Measurements from ENCODE around the gene TREH. TPM values are rescaled to one million over a fixed set of nuclear protein-coding genes. Genes with fewer than 3 reads are reported as not detected.
"Not testable (repeated sequence)": the region's sequence is repeated elsewhere in the genome, so short reads cannot be mapped to it uniquely, and the experiment has no call there.

Gene TREH
- total and polyA plus RNA-seq, 2 experiments from 2014 or later = 0.06 TPM; not detected in 1

GRCh38 chr11:118715245-118715831 lies 35.9 kb upstream of the TREH start:
- no peak for TF ChIP-seq EZH2 (IDR thresholded peaks at IDR 0.05; ENCODE audit: insufficient read depth, poor library complexity, severe bottlenecking)
- TF ChIP-seq EZH2phosphoT487 (IDR thresholded peaks at IDR 0.05; ENCODE audit: insufficient read depth, low read depth) = no peak
- H3K9me3 ChIP-seq (ENCODE audit: low read depth) = no peaks in the 10 kb centered on the region
- no peak overlapping the region for H3K9ac ChIP-seq
- H3K36me3 ChIP-seq (ENCODE audit: low read depth) = no peaks in the 10 kb centered on the region
- no peak for DNase-seq
- no peaks in the 10 kb centered on the region for H3K9me2 ChIP-seq (ENCODE audit: insufficient read depth)
- in situ Hi-C loops (cut with MboI) = no loop called here
- H3K4me2 ChIP-seq (ENCODE audit: unreplicated experiment) = no peak overlapping the region
- H3F3A ChIP-seq (ENCODE audit: insufficient read depth) = no peaks in the 10 kb centered on the region
- no peaks in the 10 kb centered on the region for H4K20me1 ChIP-seq (ENCODE audit: insufficient read depth)
- no peak overlapping the region for H3K4me3 ChIP-seq
- H3K79me2 ChIP-seq (ENCODE audit: insufficient read depth) = no peaks in the 10 kb centered on the region
- H3K4me1 ChIP-seq (ENCODE audit: insufficient read depth) = no peaks in the 10 kb centered on the region
- H3K27me3 ChIP-seq (replicated peaks; ENCODE audit: insufficient read depth) = no peaks in the 10 kb centered on the region; the same call in 1 of the 2 replicates
- H2AFZ ChIP-seq = no peak overlapping the region; the same call in 1 of the 2 replicates
- 77 to 79% methylated on average over 5 of the region's 5 CpGs for WGBS, 2 experiments (ENCODE audit: low coverage in 1 of 2, low lambda C conversion rate in 2 of 2, missing lambda C conversion rate in 2 of 2)
- no peak overlapping the region for H3K27ac ChIP-seq

GRCh38 chr11:118714816-118715215 lies 35.4 kb upstream of the TREH start:
- Histone ChIP-seq H3K4me2 (ENCODE audit: unreplicated experiment) (no peak overlapping the region), H3K9me3 (ENCODE audit: low read depth) (no peaks in the 10 kb centered on the region), H2AFZ (no peak overlapping the region), H3K27me3 (replicated peaks; ENCODE audit: insufficient read depth) (no peaks in the 10 kb centered on the region; the same call in 1 of the 2 replicates), H3K79me2 (ENCODE audit: insufficient read depth) (no peaks in the 10 kb centered on the region), H3F3A (ENCODE audit: insufficient read depth) (no peaks in the 10 kb centered on the region), H3K9me2 (ENCODE audit: insufficient read depth) (no peaks in the 10 kb centered on the region), H3K27ac (no peak overlapping the region), H3K36me3 (ENCODE audit: low read depth) (no peaks in the 10 kb centered on the region), H3K9ac (no peak overlapping the region), H4K20me1 (ENCODE audit: insufficient read depth) (no peaks in the 10 kb centered on the region), H3K4me1 (ENCODE audit: insufficient read depth) (no peaks in the 10 kb centered on the region), H3K4me3 (no peak overlapping the region)
- in situ Hi-C loops (cut with MboI) = no loop called here
- no peak for TF ChIP-seq EZH2 (IDR thresholded peaks at IDR 0.05; ENCODE audit: insufficient read depth, poor library complexity, severe bottlenecking)
- TF ChIP-seq EZH2phosphoT487 (IDR thresholded peaks at IDR 0.05; ENCODE audit: insufficient read depth, low read depth) = no peak
- DNase-seq = no peak

- H2AFZ ChIP-seq; H3K27me3 ChIP-seq (replicated peaks; ENCODE audit: insufficient read depth); H3K4me2 ChIP-seq (ENCODE audit: unreplicated experiment); in situ Hi-C loops (cut with MboI); H3K9me2 ChIP-seq (ENCODE audit: insufficient read depth); H4K20me1 ChIP-seq (ENCODE audit: insufficient read depth); H3K4me3 ChIP-seq; H3F3A ChIP-seq (ENCODE audit: insufficient read depth); H3K9ac ChIP-seq; H3K36me3 ChIP-seq (ENCODE audit: low read depth); DNase-seq; H3K4me1 ChIP-seq (ENCODE audit: insufficient read depth); H3K9me3 ChIP-seq (ENCODE audit: low read depth); H3K27ac ChIP-seq; H3K79me2 ChIP-seq (ENCODE audit: insufficient read depth): not testable (repeated sequence)
- 86 to 87% methylated on average over 5 of the region's 5 CpGs for WGBS, 2 experiments (ENCODE audit: low coverage in 1 of 2, low lambda C conversion rate in 2 of 2, missing lambda C conversion rate in 2 of 2)
Measured at GRCh38 chr11:118714416-118714815, 35.0 kb upstream of the TREH start.

- Histone ChIP-seq H3K36me3 (ENCODE audit: low read depth) (no peaks in the 10 kb centered on the region), H2AFZ (no peak overlapping the region), H3K27me3 (replicated peaks; ENCODE audit: insufficient read depth) (no peaks in the 10 kb centered on the region; the same call in 1 of the 2 replicates), H3K4me3 (no peak overlapping the region), H3K9me3 (ENCODE audit: low read depth) (no peaks in the 10 kb centered on the region), H3K79me2 (ENCODE audit: insufficient read depth) (no peaks in the 10 kb centered on the region), H3K9ac (no peak overlapping the region), H4K20me1 (ENCODE audit: insufficient read depth) (no peaks in the 10 kb centered on the region), H3K27ac (no peak overlapping the region), H3K4me1 (ENCODE audit: insufficient read depth) (no peaks in the 10 kb centered on the region), H3K9me2 (ENCODE audit: insufficient read depth) (no peaks in the 10 kb centered on the region), H3K4me2 (ENCODE audit: unreplicated experiment) (no peak overlapping the region), H3F3A (ENCODE audit: insufficient read depth) (no peaks in the 10 kb centered on the region)
- TF ChIP-seq EZH2phosphoT487 (IDR thresholded peaks at IDR 0.05; ENCODE audit: insufficient read depth, low read depth) (no peak), EZH2 (IDR thresholded peaks at IDR 0.05; ENCODE audit: insufficient read depth, poor library complexity, severe bottlenecking) (no peak)
- in situ Hi-C loops (cut with MboI) = no loop called here
- DNase-seq = no peak
- 72 to 74% methylated on average over 6 of the region's 6 CpGs for WGBS, 2 experiments (ENCODE audit: low coverage in 1 of 2, low lambda C conversion rate in 2 of 2, missing lambda C conversion rate in 2 of 2)
Measured at GRCh38 chr11:118708296-118708695, 28.8 kb upstream of the TREH start.

GRCh38 chr11:118706546-118706825 lies 27.0 kb upstream of the TREH start:
- Histone ChIP-seq H3K4me2 (ENCODE audit: unreplicated experiment) (no peak overlapping the region), H3K79me2 (ENCODE audit: insufficient read depth) (no peaks in the 10 kb centered on the region), H3K9me3 (ENCODE audit: low read depth) (no peaks in the 10 kb centered on the region), H3K36me3 (ENCODE audit: low read depth) (no peaks in the 10 kb centered on the region), H3K9me2 (ENCODE audit: insufficient read depth) (no peaks in the 10 kb centered on the region), H3K4me1 (ENCODE audit: insufficient read depth) (no peaks in the 10 kb centered on the region), H2AFZ (no peak overlapping the region), H3K4me3 (no peak overlapping the region), H3F3A (ENCODE audit: insufficient read depth) (no peaks in the 10 kb centered on the region), H4K20me1 (ENCODE audit: insufficient read depth) (no peaks in the 10 kb centered on the region), H3K27ac (no peak overlapping the region), H3K9ac (no peak overlapping the region), H3K27me3 (replicated peaks; ENCODE audit: insufficient read depth) (no peaks in the 10 kb centered on the region; the same call in 1 of the 2 replicates)
- DNase-seq = no peak
- 81 to 86% methylated on average over 7 of the region's 7 CpGs for WGBS, 2 experiments (ENCODE audit: low coverage in 1 of 2, low lambda C conversion rate in 2 of 2, missing lambda C conversion rate in 2 of 2)
- in situ Hi-C loops (cut with MboI) = no loop called here
- TF ChIP-seq EZH2 (IDR thresholded peaks at IDR 0.05; ENCODE audit: insufficient read depth, poor library complexity, severe bottlenecking) = no peak
- TF ChIP-seq EZH2phosphoT487 (IDR thresholded peaks at IDR 0.05; ENCODE audit: insufficient read depth, low read depth) = no peak

All from GM23248 (cell line).